HG02852 (cell line): Measurements from ENCODE around the gene LRRC23.
A peak's percentile ranks its signal among the peaks of the same experiment; 100 is the strongest.
"Not testable (repeated sequence)": the region's sequence is repeated elsewhere in the genome, so short reads cannot be mapped to it uniquely, and the experiment has no call there.

Source experiments
- ATAC-seq: cut with Tn5 transposase; IDR thresholded peaks from one replicate; pipeline ENCODE4 v1.9.1; 2021; ENCODE audit warnings: mild to moderate bottlenecking, moderate library complexity; ENCODE audit not compliant: unreplicated experiment

The LRRC23 gene

GRCh38 chr12:6904280-6905276, at the start of gene LRRC23:
Gene LRRC23, plus strand, starts transcription at chr12:6904822. Its CDS starts 812 bp downstream, at chr12:6905634.
- peak; percentile 98 for ATAC-seq

GRCh38 chr12:6855322-6855721, 49.3 kb upstream of the LRRC23 start:
- ATAC-seq, result no peak

- no peak for ATAC-seq
These were observed 45.8 kb upstream of the LRRC23 start for GRCh38 chr12:6858799-6859198.

GRCh38 chr12:6860116-6860515, 44.5 kb upstream of the LRRC23 start:
- ATAC-seq, result no peak

- ATAC-seq, result no peak
These were observed 43.7 kb upstream of the LRRC23 start for GRCh38 chr12:6860942-6861341.

GRCh38 chr12:6861391-6861790, 43.2 kb upstream of the LRRC23 start:
- ATAC-seq, result no peak

GRCh38 chr12:6863033-6863432, 41.6 kb upstream of the LRRC23 start:
- ATAC-seq, result no peak

- ATAC-seq, result no peak
These were observed 40.9 kb upstream of the LRRC23 start for GRCh38 chr12:6863586-6864321.

- not testable (repeated sequence) for ATAC-seq
These were observed 39.3 kb upstream of the LRRC23 start for GRCh38 chr12:6865307-6865706.

GRCh38 chr12:6866163-6866919, 38.3 kb upstream of the LRRC23 start:
- ATAC-seq, result no peak

- ATAC-seq, result peak; percentile 14
These were observed 37.7 kb upstream of the LRRC23 start for GRCh38 chr12:6866920-6867412.

- peak; percentile 68 for ATAC-seq
These were observed 37.0 kb upstream of the LRRC23 start, which contains the start of gene TPI1 for GRCh38 chr12:6867413-6868210. Gene TPI1, plus strand, starts transcription at chr12:6867531. Its CDS starts 36 bp downstream, at chr12:6867567.

- no peak for ATAC-seq
These were observed 36.2 kb upstream of the LRRC23 start for GRCh38 chr12:6868211-6869048.

- ATAC-seq, result no peak
These were observed 35.3 kb upstream of the LRRC23 start for GRCh38 chr12:6869049-6870021.

GRCh38 chr12:6870304-6870703, 34.3 kb upstream of the LRRC23 start:
- ATAC-seq, result not testable (repeated sequence)

- ATAC-seq, result no peak
These were observed 33.3 kb upstream of the LRRC23 start for GRCh38 chr12:6871052-6871957.
